ENCODE data around the gene KLHL21.
A peak's percentile ranks its signal among the peaks of the same experiment; 100 is the strongest.
"Not testable (repeated sequence)": the region's sequence is repeated elsewhere in the genome, so short reads cannot be mapped to it uniquely, and the experiment has no call there.

Gene KLHL21

DNA sequence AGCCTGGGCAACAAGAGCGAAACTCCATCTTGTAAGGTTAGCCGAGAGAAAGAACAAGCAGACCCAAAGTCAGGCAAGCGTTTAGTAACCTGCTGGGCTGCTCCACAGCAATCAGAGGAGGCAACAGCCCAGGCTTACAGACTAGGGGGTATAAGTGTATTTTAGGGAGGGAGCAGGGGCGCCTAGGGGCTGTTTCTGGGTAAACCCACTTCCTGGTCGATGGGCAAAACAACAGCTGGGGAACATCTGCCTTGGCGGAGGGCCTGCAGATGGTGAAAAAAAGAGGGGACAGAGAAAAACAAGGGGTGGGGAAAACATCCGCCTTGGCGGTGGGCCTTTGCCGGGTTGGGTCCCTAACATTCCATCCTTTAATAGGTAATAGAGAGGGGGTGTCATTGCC is 42.4 kb downstream of the KLHL21 start:
- no peak for DNase-seq

DNA sequence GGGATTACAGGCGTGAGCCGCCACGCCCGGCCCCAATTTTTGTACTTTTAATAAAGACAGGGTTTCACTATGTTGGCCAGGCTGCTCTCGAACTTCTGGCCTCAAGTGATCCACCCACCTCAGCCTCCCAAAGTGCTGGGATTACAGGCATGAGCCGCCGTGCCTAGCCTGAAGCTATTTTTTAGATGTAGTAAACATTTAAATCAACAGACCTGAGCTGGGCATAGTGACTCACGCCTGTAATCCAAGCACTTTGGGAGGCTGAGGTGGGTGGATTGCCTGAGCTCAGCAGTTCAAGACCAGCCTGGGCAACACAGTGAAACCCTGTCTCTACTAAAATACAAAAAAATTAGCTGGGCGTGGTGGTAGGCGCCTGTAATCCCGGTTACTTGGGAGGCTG is 43.5 kb downstream of the KLHL21 start:
- not testable (repeated sequence) for DNase-seq

DNA sequence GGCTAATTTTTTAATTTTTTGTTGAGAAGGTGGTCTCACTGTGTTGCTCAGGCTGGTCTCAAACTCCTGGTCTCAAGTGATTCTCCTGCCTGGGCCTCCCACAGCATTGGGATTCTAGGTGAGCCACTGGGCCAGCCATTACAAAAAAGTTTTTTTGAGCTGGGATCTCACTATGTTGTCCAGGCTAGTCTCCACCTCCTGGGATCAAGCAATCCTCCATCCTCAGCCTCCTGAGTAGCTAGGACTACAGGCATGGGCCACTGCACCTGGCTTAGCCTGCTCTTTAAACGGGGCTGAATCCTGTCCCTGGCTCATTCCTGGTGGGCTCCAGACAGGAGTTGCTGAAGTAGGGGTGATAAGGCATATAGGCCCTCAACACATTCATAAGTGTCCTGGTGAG is 45.1 kb downstream of the KLHL21 start:
- no peak for DNase-seq

DNA sequence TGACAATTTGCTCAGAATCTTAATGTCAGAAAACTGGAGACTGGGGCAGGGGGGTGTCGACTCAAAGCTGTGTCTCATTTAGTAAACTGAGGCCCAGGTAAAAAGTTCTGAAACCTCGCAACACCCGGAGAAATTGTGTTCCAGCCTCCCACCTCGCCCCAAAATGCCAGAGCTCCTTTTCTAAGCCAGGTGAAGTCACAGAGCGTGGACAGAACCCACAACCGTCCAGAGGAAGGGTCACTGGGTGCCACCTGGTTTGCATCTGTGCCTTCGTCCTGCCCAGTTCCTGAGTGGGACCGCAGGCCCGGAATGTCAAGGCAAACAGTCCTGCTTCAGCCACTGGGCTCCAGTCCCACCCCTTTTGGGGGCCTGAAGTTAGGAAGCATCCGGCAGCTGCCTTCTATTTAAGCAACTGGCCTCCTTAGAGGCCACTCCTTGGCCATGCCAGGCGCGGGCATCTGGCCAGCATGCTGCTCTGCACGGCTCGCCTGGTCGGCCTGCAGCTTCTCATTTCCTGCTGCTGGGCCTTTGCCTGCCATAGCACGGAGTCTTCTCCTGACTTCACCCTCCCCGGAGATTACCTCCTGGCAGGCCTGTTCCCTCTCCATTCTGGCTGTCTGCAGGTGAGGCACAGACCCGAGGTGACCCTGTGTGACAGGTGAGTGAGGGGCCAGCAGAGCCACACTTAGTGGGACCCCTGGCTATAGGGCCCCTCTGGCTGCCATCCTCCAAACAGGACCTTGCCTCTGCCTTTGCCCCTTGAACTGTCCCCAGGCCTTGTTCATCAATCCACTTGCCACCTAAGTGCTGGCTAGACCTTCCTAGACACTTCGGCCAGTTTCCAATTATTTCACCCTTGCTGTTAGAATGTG is 47.5 kb downstream of the KLHL21 start, which contains the start of gene TAS1R1:
Gene TAS1R1 (plus strand): TSS at position 401 of the 872 bp plus-strand sequence. CDS start 67 bp downstream, at position 468.
- peak in 37 of 56 donors; percentile 0 to 63 (median 22) for DNase-seq

DNA sequence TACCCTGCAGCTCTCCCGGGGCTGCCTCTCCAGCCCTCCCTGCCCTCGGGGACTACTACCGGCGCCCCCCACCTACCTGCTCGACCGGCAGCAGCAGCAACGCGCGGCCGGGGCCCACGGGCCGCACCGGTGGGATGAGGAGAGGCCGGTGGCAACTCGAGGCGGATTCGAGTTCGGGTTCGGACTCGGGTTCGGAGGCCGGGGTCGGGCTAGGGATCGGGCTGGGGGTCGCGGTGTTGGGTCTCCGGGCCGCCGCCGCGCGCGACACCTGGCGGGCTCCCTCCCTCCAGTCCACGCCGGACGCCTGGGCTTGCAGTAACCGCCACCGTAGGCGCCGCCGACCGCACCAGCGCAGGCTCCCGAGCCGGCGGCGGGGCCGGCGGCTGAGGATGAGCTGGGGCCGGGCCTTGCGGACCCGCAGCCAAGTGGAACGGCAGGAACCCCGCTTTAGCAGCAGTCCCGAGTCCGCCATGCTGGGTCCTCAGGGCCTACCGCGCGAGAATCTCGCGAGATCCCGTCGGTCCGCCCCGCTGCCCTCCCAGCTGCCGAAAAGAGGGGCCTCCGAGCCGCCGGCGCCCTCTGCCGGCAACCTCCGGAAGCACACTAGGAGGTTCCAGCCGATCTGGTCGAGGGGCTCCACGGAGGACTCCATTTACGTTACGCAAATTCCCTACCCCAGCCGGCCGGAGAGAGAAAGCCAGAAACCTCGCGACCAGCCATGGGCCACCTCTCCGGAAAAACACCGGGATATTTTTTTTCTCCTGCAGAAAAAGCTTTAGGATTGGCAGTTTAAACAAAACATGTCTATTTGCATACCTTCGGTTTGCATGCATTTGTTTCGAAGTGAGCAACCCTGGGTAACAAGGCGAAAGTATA is 48.4 kb downstream of the KLHL21 start, which contains the start of gene NOL9:
Gene NOL9 (minus strand): TSS at position 483 of the 876 bp plus-strand sequence. CDS start 11 bp downstream, at position 472.
- DNase-seq = peak; percentile 54 to 96 (median 84)

DNA sequence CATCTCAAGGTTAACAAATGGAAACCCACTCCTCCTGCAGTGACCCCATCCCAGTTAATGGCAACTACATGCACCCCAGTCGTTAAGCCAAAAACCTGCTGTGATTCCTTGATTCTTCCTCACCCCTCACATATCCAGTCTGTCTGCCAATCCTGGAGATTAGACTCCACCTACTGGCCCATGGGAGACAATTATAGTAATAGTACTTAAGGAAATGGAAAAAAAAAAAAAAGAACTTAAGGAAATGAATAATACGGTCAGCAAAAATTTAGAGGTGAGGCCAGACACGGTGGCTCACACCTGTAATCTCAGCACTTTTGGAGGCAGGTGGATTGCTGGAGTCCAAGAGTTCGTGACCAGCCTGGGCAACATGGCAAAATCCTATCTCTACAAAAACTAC is 55.4 kb downstream of the KLHL21 start:
- no peak for DNase-seq

DNA sequence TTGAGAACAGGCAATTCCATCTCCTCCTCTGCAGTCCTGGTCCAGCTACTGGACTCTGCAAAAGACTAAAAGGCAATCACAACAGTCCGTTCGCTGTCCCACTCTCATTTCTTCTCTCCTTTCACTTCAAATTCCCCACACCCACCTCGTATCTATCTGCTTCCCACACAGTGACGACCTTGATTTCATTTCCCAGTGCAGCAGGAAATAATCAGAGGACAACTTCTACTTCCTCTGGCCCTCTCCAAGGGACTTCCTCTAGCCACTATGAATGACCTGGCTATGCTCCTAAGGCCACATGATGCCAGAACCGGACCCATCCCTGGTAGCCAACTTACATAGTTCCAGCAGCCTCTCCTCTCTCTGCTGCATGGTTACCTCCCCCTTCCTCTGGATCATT is 56.3 kb downstream of the KLHL21 start:
- DNase-seq = no peak

DNA sequence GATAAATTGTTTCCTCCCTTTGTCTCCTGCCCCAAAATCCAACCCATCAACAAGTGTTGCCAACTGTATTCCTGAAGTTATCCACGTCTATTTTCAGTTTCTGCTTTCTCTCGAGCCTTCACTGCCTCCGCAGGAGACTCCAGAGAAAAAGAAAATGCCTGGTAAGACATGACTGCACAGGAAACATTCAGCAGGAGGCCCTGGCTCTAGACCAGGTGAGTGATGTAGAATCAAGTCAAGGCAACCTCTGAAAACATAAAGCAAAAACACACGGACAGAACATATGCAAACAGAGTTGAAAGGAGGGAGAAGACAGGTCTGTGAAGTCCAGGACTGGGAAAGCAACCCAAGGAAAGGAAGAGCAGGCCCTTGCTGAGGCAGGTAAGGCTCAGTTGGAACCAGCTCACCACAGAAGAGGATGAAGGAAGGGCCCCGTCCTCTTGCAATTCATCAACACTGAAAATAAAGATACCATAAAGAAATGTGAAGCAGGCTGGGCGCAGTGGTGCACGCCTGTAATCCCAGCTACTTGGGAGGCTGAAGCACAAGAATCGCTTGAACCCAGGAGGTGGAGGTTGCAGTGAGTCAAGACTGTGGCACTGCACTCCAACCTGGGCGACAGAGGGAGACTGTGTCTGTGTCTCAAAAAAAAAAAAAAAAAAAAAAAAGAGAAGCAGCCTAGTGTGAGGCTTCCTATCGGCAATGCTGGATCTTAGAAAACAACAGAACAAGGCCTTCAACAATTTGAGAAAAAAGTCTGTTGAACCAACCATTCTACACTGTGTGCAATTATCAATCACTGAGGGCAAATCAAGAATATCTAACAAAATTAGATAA is 57.2 kb downstream of the KLHL21 start:
- no peak for DNase-seq

DNA sequence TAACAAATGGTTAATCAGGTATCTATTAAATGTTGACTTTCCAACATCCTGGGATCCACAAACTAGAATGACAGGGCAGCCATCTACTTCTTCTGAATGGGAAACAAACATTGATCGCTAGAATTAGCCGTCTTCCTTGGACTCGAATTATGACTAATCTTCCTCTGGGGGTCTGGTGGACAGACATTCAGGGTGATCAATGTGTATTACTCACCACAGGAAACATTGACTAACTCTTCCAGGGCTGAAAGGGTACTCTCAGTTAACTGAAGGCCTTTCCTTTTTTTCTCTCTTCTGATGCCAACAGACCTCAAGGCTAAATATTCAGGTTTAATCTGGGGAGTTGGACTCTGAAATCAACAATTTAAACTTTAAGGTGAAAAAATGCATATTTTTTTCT is 57.8 kb downstream of the KLHL21 start:
- DNase-seq = no peak
